ENCODE results near the gene TMEM59.
A peak's percentile ranks its signal among the peaks of the same experiment; 100 is the strongest.
"Not testable (repeated sequence)": the region's sequence is repeated elsewhere in the genome, so short reads cannot be mapped to it uniquely, and the experiment has no call there.

Gene TMEM59

GRCh38 chr1:54011316-54012007 is 41.5 kb downstream of the TMEM59 start:
- DNase-seq: no peak

GRCh38 chr1:54010415-54011117 is 42.4 kb downstream of the TMEM59 start:
- DNase-seq: no peak

- DNase-seq: no peak
Observed at GRCh38 chr1:54009406-54009805, 43.6 kb downstream of the TMEM59 start.

GRCh38 chr1:54008876-54009275 is 44.1 kb downstream of the TMEM59 start:
- DNase-seq: no peak

- no peak for DNase-seq
Observed at GRCh38 chr1:54007613-54008012, 45.4 kb downstream of the TMEM59 start.

GRCh38 chr1:54006508-54006907 is 46.5 kb downstream of the TMEM59 start:
- DNase-seq: no peak

GRCh38 chr1:54004481-54005049 is 48.4 kb downstream of the TMEM59 start:
- DNase-seq: no peak

- not testable (repeated sequence) for DNase-seq
Observed at GRCh38 chr1:54003750-54004480, 49.1 kb downstream of the TMEM59 start.

GRCh38 chr1:54003249-54003646 is 49.8 kb downstream of the TMEM59 start:
- DNase-seq: no peak

GRCh38 chr1:54002544-54003248 is 50.3 kb downstream of the TMEM59 start:
- no peak for DNase-seq

GRCh38 chr1:54001591-54001990 is 51.4 kb downstream of the TMEM59 start:
- DNase-seq: peak; percentile 46

GRCh38 chr1:53999920-54000319 is 53.1 kb downstream of the TMEM59 start:
- DNase-seq: no peak

GRCh38 chr1:53998223-53998622 is 54.8 kb downstream of the TMEM59 start:
- no peak for DNase-seq

GRCh38 chr1:53995683-53996082 is 57.3 kb downstream of the TMEM59 start:
- DNase-seq: no peak

GRCh38 chr1:53994516-53994915 is 58.5 kb downstream of the TMEM59 start:
- DNase-seq: not testable (repeated sequence)

- no peak for DNase-seq
Observed at GRCh38 chr1:53992085-53992874, 60.7 kb downstream of the TMEM59 start.

GRCh38 chr1:53987880-53988279 is 65.1 kb downstream of the TMEM59 start:
- no peak for DNase-seq

- DNase-seq: no peak
Observed at GRCh38 chr1:53986458-53986857, 66.5 kb downstream of the TMEM59 start.

- DNase-seq: no peak
Observed at GRCh38 chr1:53984726-53985125, 68.3 kb downstream of the TMEM59 start.

- DNase-seq: no peak
Observed at GRCh38 chr1:53982763-53983104, 70.3 kb downstream of the TMEM59 start.

GRCh38 chr1:53982034-53982762 is 70.8 kb downstream of the TMEM59 start:
- DNase-seq: no peak
